Smooth muscle cell (in vitro differentiated cells): ENCODE data around the gene LRP5. TPM values are rescaled to one million over a fixed set of nuclear protein-coding genes. Genes with fewer than 3 reads are reported as not detected.

Source experiments
- DNase-seq: peaks from one replicate; lab custom pipeline; 2025; ENCODE audit not compliant: unreplicated experiment; lab: John Stamatoyannopoulos, UW
- H2AFZ ChIP-seq: fragments of 200-600 bp; sonication (generic); 2 replicates; pipeline ENCODE4 v1.6.0; 2016; ENCODE audit warnings: antibody characterized with exemption, low read depth, mild to moderate bottlenecking
- H3F3A ChIP-seq: fragments of 200-600 bp; sonication (generic); 2 replicates; pipeline ENCODE4 v1.6.0; 2017; ENCODE audit warnings: antibody characterized with exemption, low read depth
- H3K27ac ChIP-seq: fragments of 200-600 bp; sonication (generic); 2 replicates; pipeline ENCODE4 v1.5.1; 2016; ENCODE audit warnings: low read depth, mild to moderate bottlenecking
- H3K27me3 ChIP-seq: fragments of 200-600 bp; sonication (generic); 2 replicates; pipeline ENCODE4 v1.6.1; 2016; ENCODE audit warnings: low read depth, mild to moderate bottlenecking
- H3K36me3 ChIP-seq: fragments of 200-600 bp; sonication (generic); 2 replicates; pipeline ENCODE4 v1.5.1; 2016; ENCODE audit warnings: low read depth
- H3K4me1 ChIP-seq: fragments of 200-600 bp; sonication (generic); 2 replicates; pipeline ENCODE4 v1.5.1; 2016; ENCODE audit warnings: low read depth
- H3K4me2 ChIP-seq: fragments of 200-600 bp; sonication (generic); 2 replicates; pipeline ENCODE4 v1.6.0; 2016; ENCODE audit warnings: mild to moderate bottlenecking
- H3K4me3 ChIP-seq: fragments of 200-600 bp; sonication (generic); 2 replicates; pipeline ENCODE4 v1.5.1; 2016; ENCODE audit warnings: mild to moderate bottlenecking
- H3K79me2 ChIP-seq: fragments of 200-600 bp; sonication (generic); 2 replicates; pipeline ENCODE4 v1.6.0; 2016; ENCODE audit warnings: low read depth, mild to moderate bottlenecking
- H3K9ac ChIP-seq: fragments of 200-600 bp; sonication (generic); 2 replicates; pipeline ENCODE4 v1.6.0; 2016; ENCODE audit warnings: low read depth
- H3K9me3 ChIP-seq: fragments of 200-600 bp; sonication (generic); replicated peaks from 2 replicates; pipeline ENCODE4 v1.5.1; 2016; ENCODE audit warnings: low read depth
- H4K20me1 ChIP-seq: fragments of 200-600 bp; sonication (generic); 2 replicates; pipeline ENCODE4 v1.6.0; 2016; ENCODE audit warnings: low read depth
- CTCF ChIP-seq: fragments of 200-600 bp; sonication (generic); IDR thresholded peaks from 2 replicates; pipeline ENCODE4 v1.5.1; 2017; ENCODE audit warnings: borderline replicate concordance, mild to moderate bottlenecking, antibody characterized with exemption; ENCODE audit not compliant: insufficient read depth, poor library complexity, severe bottlenecking
- WGBS: methylation state at CpG from one replicate; pipeline ENCODE4 v1.1.7; 2016; ENCODE audit warnings: low lambda C conversion rate; 5-methylcytosine and 5-hydroxymethylcytosine counted together
- polyA plus RNA-seq: library from polyadenylated mRNA; unstranded; fragments of >200 nt; fragmentation: Nextera tagmentation; extraction: Ambion mirVana; gene quantifications from 2 replicates; pipeline ENCODE4 v1.2.1, GENCODE V29; 2016
- total RNA-seq: library from RNA; depleted of rRNA; stranded (reverse); fragments of >200 nt; gene quantifications from 2 replicates; pipeline ENCODE4 v1.2.3, GENCODE V29; 2014

The LRP5 gene
- total and polyA plus RNA-seq, 2 experiments from 2014 or later: 16.1 to 26.6 TPM

GRCh38 chr11:68411501-68411991, 99.2 kb downstream of the LRP5 start:
- Histone ChIP-seq H3K4me1 (no peaks in the 10 kb centered on the region), H4K20me1 (no peaks in the 10 kb centered on the region), H3K9ac (no peak overlapping the region), H2AFZ (no peak overlapping the region), H3K4me3 (no peak overlapping the region), H3K4me2 (no peak overlapping the region), H3K36me3 (no peaks in the 10 kb centered on the region), H3K27ac (no peak overlapping the region), H3F3A (no peaks in the 10 kb centered on the region), H3K79me2 (no peaks in the 10 kb centered on the region), H3K27me3 (no peaks in the 10 kb centered on the region), H3K9me3 (no peaks in the 10 kb centered on the region)
- WGBS: 96% methylated on average over 11 of the region's 17 CpGs
- DNase-seq: no peak
- TF ChIP-seq CTCF: no peak

- Histone ChIP-seq H3K9me3 (no peaks in the 10 kb centered on the region), H3K4me3 (no peak overlapping the region), H2AFZ (no peak overlapping the region), H3K4me2 (no peak overlapping the region), H4K20me1 (no peaks in the 10 kb centered on the region), H3K79me2 (no peaks in the 10 kb centered on the region), H3K36me3 (no peaks in the 10 kb centered on the region), H3K9ac (no peak overlapping the region), H3K27me3 (no peaks in the 10 kb centered on the region), H3K4me1 (no peaks in the 10 kb centered on the region), H3F3A (no peaks in the 10 kb centered on the region), H3K27ac (no peak overlapping the region)
- 97% methylated on average over 24 of the region's 24 CpGs for WGBS
- no peak for TF ChIP-seq CTCF
- DNase-seq: no peak
Measured at GRCh38 chr11:68412593-68413475, 100.4 kb downstream of the LRP5 start.

- no peak overlapping the region for H3K4me3 ChIP-seq
- H3K79me2 ChIP-seq: no peaks in the 10 kb centered on the region
- WGBS: 97% methylated on average over 25 of the region's 27 CpGs
- no peak overlapping the region for H3K4me2 ChIP-seq
- DNase-seq: no peak
- no peak overlapping the region for H3K27ac ChIP-seq
- no peaks in the 10 kb centered on the region for H4K20me1 ChIP-seq
- no peaks in the 10 kb centered on the region for H3F3A ChIP-seq
- no peak overlapping the region for H2AFZ ChIP-seq
- TF ChIP-seq CTCF: no peak
- no peaks in the 10 kb centered on the region for H3K4me1 ChIP-seq
- no peaks in the 10 kb centered on the region for H3K36me3 ChIP-seq
- no peaks in the 10 kb centered on the region for H3K27me3 ChIP-seq
- H3K9ac ChIP-seq: no peak overlapping the region
- no peaks in the 10 kb centered on the region for H3K9me3 ChIP-seq
Measured at GRCh38 chr11:68413591-68413999, 101.2 kb downstream of the LRP5 start.
